Measurements from ENCODE around the gene TSPAN3. TPM values are rescaled to one million over a fixed set of nuclear protein-coding genes. Genes with fewer than 3 reads are reported as not detected.

Gene TSPAN3
- total and polyA plus RNA-seq, 2 donors (not counting 1 experiment from before 2014, with no cell fraction given) = 109 to 130 TPM

GRCh38 chr15:77076323-77076915 is 5.5 kb upstream of the TSPAN3 start:
- H3K4me1 Mint-ChIP-seq = peaks cover 18% of the 10 kb centered on the region

More at GRCh38 chr15:77076323-77076915, 5.5 kb upstream of the TSPAN3 start:
- no peak for TF ChIP-seq CTCF (IDR thresholded peaks at IDR 0.05)
- no peak for TF ChIP-seq EZH2 (IDR thresholded peaks at IDR 0.05; ENCODE audit: borderline replicate concordance, insufficient read depth, low read depth, low read length, poor library complexity, severe bottlenecking)
- Histone ChIP-seq H3K4me3 (ENCODE audit: control extremely low read depth in 1 of 5, extremely low read depth in 1 of 5, insufficient read depth in 1 of 5, low read depth in 2 of 5, low read length in 4 of 5) (no peak overlapping the region), H4K20me1 (ENCODE audit: control insufficient read depth, insufficient read depth, low read length, poor library complexity, severe bottlenecking) (no peaks in the 10 kb centered on the region), H3K4me1 (ENCODE audit: control insufficient read depth in 2 of 2, insufficient read depth in 2 of 2, low read length in 2 of 2) (peaks cover 3 to 6% of the 10 kb centered on the region in 2 donors), H3K27ac (ENCODE audit: low read length in 2 of 2) (no peak overlapping the region), H2AFZ (ENCODE audit: insufficient read depth, low read depth, low read length, poor library complexity, severe bottlenecking) (no peak overlapping the region), H3K36me3 (replicated peaks in 1 of 2; ENCODE audit: control extremely low read depth in 1 of 2, control insufficient read depth in 1 of 2, extremely low read depth in 1 of 2, insufficient read depth in 2 of 2, low read length in 1 of 2) (no peaks in the 10 kb centered on the region), H3K9me3 (ENCODE audit: control extremely low read depth in 1 of 3, control insufficient read depth in 2 of 3, insufficient read depth in 1 of 3, low read length in 2 of 3) (peaks cover 0 to 10% (median 0%) of the 10 kb centered on the region in 3 donors), H3K79me2 (ENCODE audit: control insufficient read depth, insufficient read depth, low read length) (peaks cover 10% of the 10 kb centered on the region), H3K4me2 (replicated peaks; ENCODE audit: low read depth, low read length, poor library complexity, severe bottlenecking) (no peak overlapping the region), H3K27me3 (replicated peaks in 1 of 4; ENCODE audit: control extremely low read depth in 1 of 4, control insufficient read depth in 3 of 4, insufficient read depth in 4 of 4, low read length in 3 of 4) (no peaks in the 10 kb centered on the region), H3K9ac (ENCODE audit: low read length) (no peak overlapping the region)
- no peak for DNase-seq
- WGBS (ENCODE audit: insufficient coverage) = 100% methylated on average over 2 of the region's 4 CpGs
- no peak overlapping the region for H3K27ac Mint-ChIP-seq
- H3K4me3 Mint-ChIP-seq = no peak overlapping the region
- H3K9me3 Mint-ChIP-seq (ENCODE audit: insufficient read depth) = no peaks in the 10 kb centered on the region
- ChIA-PET CTCF (interaction anchor here (0.7 kb wide), 1 partner anchor 31 kb away, joined by 3 read pairs; no protein-coding TSS in a partner anchor), POLR2A (no interaction called here)
- no peaks in the 10 kb centered on the region for H3K27me3 Mint-ChIP-seq
- ATAC-seq (ENCODE audit: low read depth) = no peak
- intact Hi-C loops (cut with micrococcal nuclease) = no loop called here

Data from B cell (primary cell).